Liver (tissue), 9 donors: ENCODE measurements around the gene NEK10. TPM values are rescaled to one million over a fixed set of nuclear protein-coding genes. Genes with fewer than 3 reads are reported as not detected.

ENCODE experiments used
- DNase-seq: peaks from one replicate; pipeline ENCODE4 v3.0.0-alpha.2; 2017; ENCODE audit warnings: low spot score
- H3K27ac ChIP-seq, 2 donors: one replicate each; pipeline ENCODE4 v1.7.0; 2013; ENCODE audit warnings: inconsistent platforms in 2 of 2, low read length in 2 of 2, control low read depth in 1 of 2, low read depth in 1 of 2, mild to moderate bottlenecking in 1 of 2
- H3K27me3 ChIP-seq, 4 donors: one replicate each; pipeline versions ENCODE4 v1.6.1 to v1.7.0; 2013; ENCODE audit warnings: low read length in 3 of 4, inconsistent platforms in 1 of 4, mild to moderate bottlenecking in 1 of 4, moderate library complexity in 1 of 4; ENCODE audit not compliant: control insufficient read depth in 4 of 4, insufficient read depth in 4 of 4
- H3K36me3 ChIP-seq, 4 donors: one replicate each; pipeline versions ENCODE4 v1.6.1 to v1.7.0; 2013; ENCODE audit warnings: low read length in 3 of 4, mild to moderate bottlenecking in 3 of 4, low read depth in 1 of 4, moderate library complexity in 1 of 4; ENCODE audit not compliant: control insufficient read depth in 4 of 4, insufficient read depth in 3 of 4
- H3K4me1 ChIP-seq, 4 donors: one replicate each; pipeline versions ENCODE4 v1.6.1 to v1.7.0; 2013; ENCODE audit warnings: low read length in 3 of 4, mild to moderate bottlenecking in 3 of 4, moderate library complexity in 1 of 4; ENCODE audit not compliant: control insufficient read depth in 4 of 4, insufficient read depth in 4 of 4
- H3K4me3 ChIP-seq, 3 donors: one replicate each; pipeline versions ENCODE4 v1.6.1 to v1.7.0; 2013; ENCODE audit warnings: low read length in 3 of 3, control low read depth in 1 of 3, low read depth in 1 of 3, mild to moderate bottlenecking in 1 of 3
- H3K9ac ChIP-seq, 2 donors: one replicate each; pipeline ENCODE4 v1.7.0; 2013; ENCODE audit warnings: low read length in 2 of 2, mild to moderate bottlenecking in 2 of 2, moderate library complexity in 2 of 2, control low read depth in 1 of 2, low read depth in 1 of 2
- H3K9me3 ChIP-seq, 4 donors: one replicate each; pipeline versions ENCODE4 v1.6.1 to v1.7.0; 2013; ENCODE audit warnings: low read length in 3 of 4; ENCODE audit not compliant: control insufficient read depth in 4 of 4
- ATF3 ChIP-seq: IDR thresholded peaks from 2 replicates; pipeline ENCODE4 v1.6.1; 2016; ENCODE audit warnings: antibody characterized with exemption
- CTCF ChIP-seq: fragments of 150-350 bp; IDR thresholded peaks from 2 replicates; pipeline ENCODE4 v1.5.1; 2017; ENCODE audit warnings: improper control_type of control experiment, low read depth, low read length; ENCODE audit not compliant: missing input control
- EGR1 ChIP-seq, 2 donors: IDR thresholded peaks; 2 replicates each; pipeline ENCODE4 v1.6.1; 2016 to 2018; ENCODE audit warnings: antibody characterized with exemption in 2 of 2, low read depth in 2 of 2
- FOXA1 ChIP-seq: IDR thresholded peaks from 2 replicates; pipeline ENCODE4 v1.6.1; 2016; ENCODE audit warnings: antibody characterized with exemption
- FOXA2 ChIP-seq: IDR thresholded peaks from 2 replicates; pipeline ENCODE4 v1.6.1; 2016; ENCODE audit warnings: antibody characterized with exemption
- GABPA ChIP-seq, 2 donors: IDR thresholded peaks in 1 of 2; conservative IDR thresholded peaks in 1 of 2; 2 replicates each; pipeline ENCODE4 v1.6.1; 2016; ENCODE audit warnings: antibody characterized with exemption in 2 of 2, mild to moderate bottlenecking in 1 of 2, moderate library complexity in 1 of 2
- HNF4A ChIP-seq, 2 donors: conservative IDR thresholded peaks; 2 replicates each; pipeline ENCODE4 v1.6.1; 2016; ENCODE audit warnings: antibody characterized with exemption in 2 of 2, mild to moderate bottlenecking in 2 of 2
- HNF4G ChIP-seq: IDR thresholded peaks from 2 replicates; pipeline ENCODE4 v1.6.1; 2016; ENCODE audit warnings: antibody characterized with exemption
- JUND ChIP-seq, 2 donors: IDR thresholded peaks; 2 replicates each; pipeline ENCODE4 v1.6.1; 2016; ENCODE audit warnings: antibody characterized with exemption in 2 of 2
- MAX ChIP-seq: IDR thresholded peaks from 2 replicates; pipeline ENCODE4 v1.6.1; 2016; ENCODE audit warnings: antibody characterized with exemption
- RAD21 ChIP-seq, 2 donors: IDR thresholded peaks; 2 replicates each; pipeline ENCODE4 v1.6.1; 2016; ENCODE audit warnings: antibody characterized with exemption in 2 of 2, mild to moderate bottlenecking in 2 of 2
- REST ChIP-seq: IDR thresholded peaks from 2 replicates; pipeline ENCODE4 v1.6.1; 2016; ENCODE audit warnings: antibody characterized with exemption, mild to moderate bottlenecking
- RXRA ChIP-seq, 2 donors: IDR thresholded peaks; 2 replicates each; pipeline ENCODE4 v1.6.1; 2017 to 2018; ENCODE audit warnings: antibody characterized with exemption in 2 of 2, mild to moderate bottlenecking in 1 of 2
- SP1 ChIP-seq: IDR thresholded peaks from 2 replicates; pipeline ENCODE4 v1.6.1; 2018; ENCODE audit warnings: antibody characterized with exemption, mild to moderate bottlenecking
- TAF1 ChIP-seq: conservative IDR thresholded peaks from 2 replicates; pipeline ENCODE4 v1.6.1; 2016; ENCODE audit warnings: antibody characterized with exemption, mild to moderate bottlenecking
- YY1 ChIP-seq: IDR thresholded peaks from 2 replicates; pipeline ENCODE4 v1.6.1; 2016; ENCODE audit warnings: antibody characterized with exemption, mild to moderate bottlenecking
- WGBS: extraction: QIAGEN DNeasy Blood & Tissue Kit; methylation state at CpG from one replicate; pipeline ENCODE4 v1.1.7; 2013; 5-methylcytosine and 5-hydroxymethylcytosine counted together
- polyA plus RNA-seq, 2 donors: library from polyadenylated mRNA; stranded (reverse) in 1 of 2; unstranded in 1 of 2; fragments of 200-250 nt in 1 of 2; fragments of >200 nt in 1 of 2; fragmentation: Nextera tagmentation in 1 of 2; extraction: Ambion mirVana in 1 of 2; gene quantifications; one replicate each; pipeline versions ENCODE4 v1.2.1 to v1.2.3, GENCODE V29; 2013 to 2015
- total RNA-seq, 2 donors: library from RNA; depleted of rRNA; stranded (reverse); fragments of >200 nt; gene quantifications; one replicate each; pipeline ENCODE4 v1.2.3, GENCODE V29; 2014
- donor health status: healthy.
- donor health status: healthy.
- donor health status: healthy.
- donor health status: healthy.
- donor health status: healthy.

The NEK10 gene
- total and polyA plus RNA-seq, 4 donors = 0.23 to 2.1 (median 0.70) TPM; not detected in 1

GRCh38 chr3:27384191-27384590 is 15.0 kb upstream of the NEK10 start:
- DNase-seq = no peak
- Histone ChIP-seq H3K4me1 (peaks cover 0 to 6% (median 2%) of the 10 kb centered on the region in 4 donors), H3K27me3 (no peaks in the 10 kb centered on the region), H3K36me3 (no peaks in the 10 kb centered on the region), H3K27ac (no peak overlapping the region), H3K9ac (no peak overlapping the region), H3K4me3 (no peak overlapping the region), H3K9me3 (no peaks in the 10 kb centered on the region)
- 98% methylated on average over 1 of the region's 1 CpG for WGBS
- TF ChIP-seq FOXA2 (no peak), RAD21 (IDR thresholded peaks at IDR 0.05) (no peak), RXRA (IDR thresholded peaks at IDR 0.05) (no peak), GABPA (IDR thresholded peaks at IDR 0.05 in 1 of 2, conservative IDR thresholded peaks at IDR 0.05 in 1 of 2) (no peak), MAX (no peak), SP1 (no peak), EGR1 (IDR thresholded peaks at IDR 0.05; ENCODE audit: low read depth in 2 of 2) (no peak), HNF4A (conservative IDR thresholded peaks at IDR 0.05) (no peak)

- Histone ChIP-seq H3K9ac (no peak overlapping the region), H3K4me1 (peaks cover 0 to 11% (median 4%) of the 10 kb centered on the region in 4 donors), H3K27ac (no peak overlapping the region), H3K36me3 (no peaks in the 10 kb centered on the region), H3K9me3 (no peaks in the 10 kb centered on the region), H3K4me3 (no peak overlapping the region), H3K27me3 (no peaks in the 10 kb centered on the region)
- TF ChIP-seq FOXA2 = no peak
- no peak for TF ChIP-seq JUND (IDR thresholded peaks at IDR 0.05)
- no peak for TF ChIP-seq MAX
- no peak for TF ChIP-seq RAD21 (IDR thresholded peaks at IDR 0.05)
- no peak for TF ChIP-seq HNF4G
- TF ChIP-seq SP1 = no peak
- no peak for TF ChIP-seq CTCF
- TF ChIP-seq HNF4A (conservative IDR thresholded peaks at IDR 0.05) = no peak
- no peak for TF ChIP-seq TAF1
- no peak for TF ChIP-seq ATF3
- no peak for TF ChIP-seq RXRA (IDR thresholded peaks at IDR 0.05)
- no peak for TF ChIP-seq FOXA1
- no peak for TF ChIP-seq YY1
- no peak for TF ChIP-seq REST
- no peak for TF ChIP-seq GABPA (IDR thresholded peaks at IDR 0.05 in 1 of 2, conservative IDR thresholded peaks at IDR 0.05 in 1 of 2)
- DNase-seq = no peak
- WGBS = 56% methylated on average over 3 of the region's 3 CpGs
Observed at GRCh38 chr3:27380433-27381357, 11.5 kb upstream of the NEK10 start.
